GM21423 (cell line): ENCODE data around the gene CNTLN.
"Not testable (repeated sequence)": the region's sequence is repeated elsewhere in the genome, so short reads cannot be mapped to it uniquely, and the experiment has no call there.

Experiments
- ATAC-seq: cut with Tn5 transposase; IDR thresholded peaks from one replicate; pipeline ENCODE4 v1.9.1; 2021; ENCODE audit warnings: mild to moderate bottlenecking, moderate library complexity; ENCODE audit not compliant: unreplicated experiment

CNTLN gene

DNA sequence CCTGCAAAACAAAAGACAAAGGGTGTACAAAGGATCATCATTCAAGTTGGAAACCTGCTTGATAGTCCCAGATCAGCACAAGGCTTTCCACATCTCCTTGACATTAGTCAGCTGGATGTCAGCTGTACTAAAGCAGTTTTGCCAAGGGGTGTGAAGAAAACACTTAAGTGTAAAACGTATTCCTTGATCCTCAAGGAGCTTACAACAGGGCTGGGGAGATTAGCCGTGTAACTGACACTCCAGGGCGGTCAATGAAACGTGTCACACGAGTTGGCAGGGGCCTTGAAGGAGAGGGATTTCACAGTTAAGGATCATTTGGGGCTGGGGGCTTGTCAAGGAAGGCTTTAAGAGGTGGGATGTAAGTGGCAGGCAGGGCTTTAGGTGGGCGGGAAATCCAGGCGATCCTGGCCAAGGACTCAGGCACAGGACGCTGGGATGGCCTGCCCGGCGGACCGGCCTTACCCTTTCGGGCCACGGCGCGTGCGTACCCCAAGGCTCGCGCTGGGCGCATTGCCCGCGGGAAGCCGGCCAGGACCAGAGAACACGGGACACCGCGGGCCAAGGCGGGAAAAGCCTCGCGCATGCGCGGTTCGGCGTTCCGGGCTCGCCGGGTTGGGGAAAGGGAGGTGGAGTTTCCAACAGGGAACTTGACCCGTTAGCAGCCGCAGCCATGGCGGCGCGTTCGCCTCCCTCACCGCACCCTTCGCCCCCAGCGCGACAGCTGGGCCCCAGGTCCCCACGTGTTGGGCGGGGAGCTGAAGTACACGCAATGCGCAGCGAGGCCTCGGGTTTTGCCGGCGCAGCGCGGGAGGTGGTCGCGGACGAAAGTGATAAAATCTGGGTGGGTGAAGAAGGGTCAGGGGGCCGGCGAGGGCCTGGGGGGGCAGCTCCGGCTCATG is at the start of gene CNTLN:
TSS of gene CNTLN (plus strand) at position 645 of the 899 bp plus-strand sequence. CDS start at position 671, 26 bp downstream.
- ATAC-seq = peak; percentile 59

- ATAC-seq = no peak
Observed at GRCh38 chr9:17088566-17088965, 46.3 kb upstream of the CNTLN start.

- ATAC-seq = no peak
Observed at GRCh38 chr9:17090041-17090440, 44.8 kb upstream of the CNTLN start.

GRCh38 chr9:17116400-17116837 is 18.4 kb upstream of the CNTLN start:
- no peak for ATAC-seq

- ATAC-seq = no peak
Observed at GRCh38 chr9:17117372-17117771, 17.5 kb upstream of the CNTLN start.

DNA sequence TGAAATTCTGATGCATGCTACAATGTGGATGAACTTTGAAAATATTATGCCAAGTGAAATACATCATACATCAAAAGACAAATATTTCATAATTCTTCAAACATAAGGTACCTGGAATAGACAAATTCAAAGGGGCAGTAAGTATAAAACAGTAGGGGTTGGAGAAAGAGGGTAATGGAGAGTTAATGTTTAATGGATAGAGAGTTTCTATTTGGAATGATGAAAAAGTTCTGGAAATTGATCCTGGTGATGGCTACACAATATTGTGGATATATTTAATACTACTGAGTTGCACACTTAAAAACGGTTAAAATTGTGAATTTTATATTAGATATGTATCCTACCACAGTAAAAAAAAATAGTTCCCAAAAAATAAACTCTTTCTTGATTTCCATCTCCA is 14.6 kb upstream of the CNTLN start:
- ATAC-seq = no peak

GRCh38 chr9:17121264-17121663 is 13.6 kb upstream of the CNTLN start:
- ATAC-seq = no peak

- no peak for ATAC-seq
Observed at GRCh38 chr9:17130291-17130690, 4.5 kb upstream of the CNTLN start.

- ATAC-seq = no peak
Observed at GRCh38 chr9:17130725-17131124, 4.1 kb upstream of the CNTLN start.

DNA sequence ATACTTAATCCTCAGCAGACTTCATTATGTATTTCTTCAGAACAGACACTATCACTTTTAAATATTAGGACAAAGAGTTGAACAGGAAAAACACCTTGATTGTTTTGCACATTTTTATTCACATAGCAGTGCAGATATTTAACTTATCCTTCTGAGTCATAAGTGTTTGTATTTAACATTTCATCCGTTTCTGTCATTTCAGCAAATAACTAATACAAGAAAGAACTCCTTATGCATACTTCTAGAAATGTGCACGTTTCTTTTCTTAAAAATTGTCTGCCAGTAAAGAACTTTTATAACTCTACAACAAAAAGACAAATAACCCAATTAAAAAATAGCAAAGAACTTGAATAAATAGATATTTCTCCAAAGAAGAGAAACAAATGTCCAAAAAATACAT is 3.3 kb upstream of the CNTLN start:
- ATAC-seq = no peak

DNA sequence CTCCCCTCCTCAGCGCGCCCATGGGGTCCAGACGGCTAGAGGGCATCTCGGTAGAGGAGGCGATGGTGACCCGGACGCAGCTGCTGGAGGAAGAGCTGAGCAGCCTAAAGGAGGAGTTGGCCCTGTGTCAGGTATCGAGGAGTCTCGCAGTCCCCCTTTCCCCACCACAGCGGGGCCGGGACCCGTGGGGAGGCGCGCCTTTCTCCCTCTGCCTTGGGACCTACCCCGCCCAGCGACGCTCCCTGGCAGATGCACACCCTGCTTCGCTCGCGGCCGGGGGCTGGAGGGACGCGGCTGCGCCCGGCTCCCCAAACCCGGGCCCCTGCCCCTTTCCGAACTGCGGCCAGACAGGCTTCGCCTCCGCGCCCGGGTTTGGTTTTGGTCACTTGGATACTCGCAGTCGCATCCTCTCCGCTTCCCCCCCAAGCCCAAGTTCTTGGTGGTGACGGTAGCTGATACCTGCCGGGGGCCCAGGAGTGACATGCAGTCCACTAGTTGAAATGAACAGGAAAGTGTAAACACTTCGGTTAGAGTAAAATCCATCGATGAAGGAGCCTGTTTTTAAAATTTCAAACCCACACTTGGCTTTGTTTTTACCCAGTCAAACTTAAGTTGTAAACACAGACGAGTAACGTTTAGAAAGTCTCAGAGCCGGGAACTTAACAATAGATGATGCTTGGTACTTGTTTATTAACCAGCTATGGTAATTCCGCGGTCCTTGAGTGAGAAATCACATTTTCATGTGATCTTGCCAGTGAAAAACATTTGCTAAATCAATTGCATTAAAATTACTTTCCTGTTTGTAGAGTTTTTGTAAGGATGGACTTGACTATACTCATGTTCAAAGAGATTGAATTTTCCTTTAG is 688 bp downstream of the CNTLN start:
- peak; percentile 53 for ATAC-seq

- no peak for ATAC-seq
Observed at GRCh38 chr9:17137566-17137965, 2.7 kb downstream of the CNTLN start.

- no peak for ATAC-seq
Observed at GRCh38 chr9:17138503-17138902, 3.7 kb downstream of the CNTLN start.

DNA sequence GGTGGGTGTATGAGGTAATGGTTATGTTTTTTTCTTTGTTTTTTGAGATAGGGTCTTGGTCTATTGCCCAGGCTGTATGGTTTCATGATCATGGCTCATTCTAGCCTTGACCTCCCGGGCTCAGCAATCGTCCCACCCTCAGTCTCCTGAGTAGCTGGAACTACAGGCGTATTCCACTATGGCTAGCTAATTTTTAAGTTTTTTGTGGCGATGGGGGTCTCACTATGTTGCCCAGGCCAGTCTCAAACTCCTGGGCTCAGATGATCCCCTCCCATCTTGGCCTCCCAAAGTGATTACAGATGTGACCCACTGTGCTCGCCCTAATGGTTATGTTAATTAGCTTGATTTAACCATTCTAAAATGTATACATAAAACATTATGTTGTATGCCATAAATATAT is 5.6 kb downstream of the CNTLN start:
- ATAC-seq = no peak

DNA sequence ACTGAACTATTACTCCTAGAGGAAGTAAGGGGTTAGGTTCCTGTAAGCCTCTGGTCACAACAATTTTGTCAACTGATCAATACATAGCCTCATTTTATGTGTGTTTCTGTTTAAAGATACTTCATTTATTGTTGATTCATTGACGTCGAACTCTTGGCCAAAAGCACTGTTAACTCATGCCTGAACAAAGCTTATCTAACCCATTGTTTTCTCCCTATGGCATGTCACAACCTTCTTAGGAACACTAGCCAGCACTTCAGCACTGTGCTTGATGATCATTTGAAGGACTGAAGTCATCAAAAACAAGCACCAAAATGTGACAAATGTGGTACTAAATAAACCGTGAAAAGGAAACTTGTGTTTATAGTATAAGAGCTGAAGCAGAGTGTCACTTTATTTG is 13.5 kb downstream of the CNTLN start:
- ATAC-seq = no peak

DNA sequence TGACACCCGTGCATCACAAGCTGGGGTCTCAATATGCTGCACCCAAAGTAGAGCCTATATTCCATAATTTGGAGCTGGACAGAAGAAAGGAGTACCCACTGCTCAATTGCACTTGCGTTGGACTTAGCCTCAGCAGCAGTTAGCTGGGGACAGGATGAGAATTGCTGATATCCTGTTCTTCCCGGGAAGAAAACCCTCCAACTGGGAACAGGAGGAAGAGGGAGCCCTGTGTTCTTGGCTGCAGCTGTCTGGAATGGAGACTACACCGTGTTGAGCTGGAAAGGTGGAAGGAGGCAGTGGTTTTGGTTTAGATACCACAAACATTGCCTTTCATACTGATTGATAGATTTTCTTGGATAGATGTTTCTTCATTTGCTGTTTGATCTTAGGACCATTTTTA is 24.6 kb downstream of the CNTLN start:
- ATAC-seq = no peak

GRCh38 chr9:17160327-17160726 is 25.5 kb downstream of the CNTLN start:
- ATAC-seq = no peak

DNA sequence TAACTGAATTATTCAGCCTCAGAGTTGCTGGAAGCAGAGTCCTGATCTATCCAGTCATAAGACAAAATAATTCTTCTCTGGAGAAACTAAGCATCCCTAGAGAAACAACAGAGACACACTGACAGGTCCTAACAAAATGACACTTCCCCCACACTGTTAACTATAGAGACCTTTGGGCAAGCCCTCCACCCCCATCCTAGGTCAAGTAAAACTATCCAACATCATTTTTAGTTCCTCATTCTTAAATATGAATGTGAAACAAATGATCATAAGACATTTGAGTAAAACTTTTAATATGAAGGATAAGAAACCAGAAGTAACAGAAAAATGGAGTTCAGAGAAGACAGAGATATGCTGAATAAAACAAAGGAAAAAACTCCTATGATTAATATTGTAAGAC is 30.9 kb downstream of the CNTLN start:
- ATAC-seq = no peak

DNA sequence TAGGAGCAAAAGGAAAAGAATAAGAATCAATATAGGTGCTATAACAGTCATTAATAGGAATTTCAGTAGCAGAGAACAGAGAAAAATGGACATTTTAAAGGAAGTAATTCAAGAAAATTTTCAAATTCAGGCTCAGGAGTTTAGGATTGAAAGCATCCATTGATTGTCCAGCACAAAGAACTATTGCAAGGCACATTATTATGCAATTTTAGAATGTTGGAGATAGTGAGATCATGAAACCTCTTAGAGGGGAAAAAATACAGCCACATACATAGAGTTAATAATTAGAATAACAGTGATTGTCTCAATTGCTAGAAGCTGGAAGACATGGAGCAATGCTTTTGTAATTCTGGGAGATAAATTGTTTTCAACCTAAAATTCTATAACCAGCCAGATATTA is 31.5 kb downstream of the CNTLN start:
- ATAC-seq = no peak

DNA sequence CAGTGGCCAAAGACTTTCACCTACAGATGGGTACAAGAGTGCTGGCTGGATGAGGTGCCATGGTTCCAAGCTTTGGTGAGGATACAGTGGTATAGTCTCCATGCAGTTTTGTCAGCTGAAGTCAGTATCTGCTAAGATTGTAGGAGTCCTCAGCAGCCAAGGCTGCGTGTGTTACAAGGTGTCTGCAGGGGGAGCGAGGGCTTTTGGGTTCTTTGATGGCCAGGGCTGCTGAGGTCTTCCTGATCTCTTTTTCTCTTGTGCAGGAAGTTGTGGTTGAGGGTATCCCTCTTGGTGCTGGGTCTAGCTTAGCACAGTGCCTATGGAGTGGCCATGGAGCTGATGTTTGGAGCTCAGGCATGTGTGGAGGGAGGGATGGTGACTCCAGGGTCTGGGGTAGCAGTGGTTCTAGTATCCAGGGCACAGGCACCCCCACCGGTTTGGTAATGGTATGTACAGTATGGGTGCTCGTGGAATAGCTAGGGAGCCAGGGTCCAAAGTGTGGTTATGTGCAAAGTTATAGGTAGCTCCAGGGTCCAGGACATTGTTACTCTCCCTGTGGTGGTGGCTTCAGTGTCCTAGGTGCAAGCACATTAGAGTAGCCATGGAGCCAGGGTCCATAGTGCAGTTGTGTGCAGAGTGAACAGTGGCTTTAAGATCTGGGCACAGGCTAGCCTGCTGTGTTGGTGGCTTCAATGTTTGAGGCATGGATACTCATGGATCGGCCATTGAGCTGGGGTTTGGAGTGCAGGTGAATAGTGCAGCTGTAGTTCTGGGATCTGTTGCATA is 36.7 kb downstream of the CNTLN start:
- ATAC-seq = no peak

DNA sequence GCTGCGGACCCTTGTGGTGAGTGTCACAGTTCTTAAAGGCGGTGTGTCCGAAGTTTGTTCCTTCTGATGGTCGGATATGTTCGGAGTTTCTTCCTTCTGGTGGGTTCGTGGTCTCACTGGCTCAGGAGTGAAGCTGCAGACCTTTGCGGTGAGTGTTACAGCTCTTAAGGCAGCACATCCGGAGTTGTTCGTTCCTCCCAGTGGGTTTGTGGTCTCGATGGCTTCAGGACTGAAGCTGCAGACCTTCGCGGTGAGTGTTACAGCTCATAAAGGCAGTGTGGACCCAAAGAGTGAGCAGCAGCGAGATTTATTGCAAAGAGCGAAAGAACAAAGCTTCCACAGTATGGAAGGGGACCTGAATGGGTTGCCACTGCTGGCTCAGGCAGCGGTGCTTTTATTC is 42.7 kb downstream of the CNTLN start:
- ATAC-seq = not testable (repeated sequence)
